ENCODE measurements around the gene BSG. TPM values are rescaled to one million over a fixed set of nuclear protein-coding genes. Genes with fewer than 3 reads are reported as not detected.

BSG gene
- total RNA-seq = 816 and 859 TPM in 2 replicates
- long read RNA-seq, partial matches to known transcripts = 4 of 100 reads
- long read RNA-seq, other reads (novel, unspliced or antisense) = 96 of 100 reads

GRCh38 chr19:572140-572742 lies at the start of gene BSG:
Gene BSG (plus strand): TSS chr19:572596. CDS start chr19:572635, 39 bp downstream.
- peak; percentile 99 for DNase-seq (ENCODE audit: extremely low spot score, unreplicated experiment)
- Mint-ChIP-seq H3K27ac (ENCODE audit: unreplicated experiment) (peak within 1 kb of the TSS; percentile 98), H3K36me3 (ENCODE audit: unreplicated experiment) (no peaks in the 10 kb centered on the region), H3K4me1 (ENCODE audit: unreplicated experiment) (peaks cover 46% of the 10 kb centered on the region), H3K27me3 (ENCODE audit: unreplicated experiment) (no peaks in the 10 kb centered on the region), H3K4me3 (ENCODE audit: unreplicated experiment) (peak within 1 kb of the TSS; percentile 95), H3K9me3 (ENCODE audit: unreplicated experiment) (no peaks in the 10 kb centered on the region)
- no peak for TF ChIP-seq CTCF (IDR thresholded peaks at IDR 0.05)

GRCh38 chr19:522726-523125 lies 49.7 kb upstream of the BSG start:
- Mint-ChIP-seq H3K4me3 (ENCODE audit: unreplicated experiment) (no peak overlapping the region), H3K36me3 (ENCODE audit: unreplicated experiment) (no peaks in the 10 kb centered on the region), H3K4me1 (ENCODE audit: unreplicated experiment) (peaks cover 8% of the 10 kb centered on the region), H3K27me3 (ENCODE audit: unreplicated experiment) (no peaks in the 10 kb centered on the region), H3K9me3 (ENCODE audit: unreplicated experiment) (no peaks in the 10 kb centered on the region), H3K27ac (ENCODE audit: unreplicated experiment) (no peak overlapping the region)
- TF ChIP-seq CTCF (IDR thresholded peaks at IDR 0.05) = no peak
- DNase-seq (ENCODE audit: extremely low spot score, unreplicated experiment) = no peak

GRCh38 chr19:524062-524674 lies 48.2 kb upstream of the BSG start:
- Mint-ChIP-seq H3K4me3 (ENCODE audit: unreplicated experiment) (no peak overlapping the region), H3K27me3 (ENCODE audit: unreplicated experiment) (no peaks in the 10 kb centered on the region), H3K4me1 (ENCODE audit: unreplicated experiment) (peaks cover 8% of the 10 kb centered on the region), H3K27ac (ENCODE audit: unreplicated experiment) (peak overlapping the region; percentile 50), H3K36me3 (ENCODE audit: unreplicated experiment) (no peaks in the 10 kb centered on the region), H3K9me3 (ENCODE audit: unreplicated experiment) (no peaks in the 10 kb centered on the region)
- TF ChIP-seq CTCF (IDR thresholded peaks at IDR 0.05) = no peak
- DNase-seq (ENCODE audit: extremely low spot score, unreplicated experiment) = no peak

GRCh38 chr19:525029-525428 lies 47.4 kb upstream of the BSG start:
- no peak overlapping the region for H3K27ac Mint-ChIP-seq (ENCODE audit: unreplicated experiment)
- DNase-seq (ENCODE audit: extremely low spot score, unreplicated experiment) = no peak

More at GRCh38 chr19:525029-525428, 47.4 kb upstream of the BSG start:
- Mint-ChIP-seq H3K27me3 (ENCODE audit: unreplicated experiment) (no peaks in the 10 kb centered on the region), H3K4me3 (ENCODE audit: unreplicated experiment) (no peak overlapping the region), H3K36me3 (ENCODE audit: unreplicated experiment) (no peaks in the 10 kb centered on the region), H3K4me1 (ENCODE audit: unreplicated experiment) (peaks cover 8% of the 10 kb centered on the region), H3K9me3 (ENCODE audit: unreplicated experiment) (no peaks in the 10 kb centered on the region)
- no peak for TF ChIP-seq CTCF (IDR thresholded peaks at IDR 0.05)
